ENCODE measurements around the gene HSPA9. TPM values are rescaled to one million over a fixed set of nuclear protein-coding genes. Genes with fewer than 3 reads are reported as not detected.

The HSPA9 gene
- total and polyA plus RNA-seq, 9 of the 15 experiments (the other 6 are each of a cell fraction or from before 2014, with no cell fraction given), result 195 to 583 (median 514) TPM

DNA sequence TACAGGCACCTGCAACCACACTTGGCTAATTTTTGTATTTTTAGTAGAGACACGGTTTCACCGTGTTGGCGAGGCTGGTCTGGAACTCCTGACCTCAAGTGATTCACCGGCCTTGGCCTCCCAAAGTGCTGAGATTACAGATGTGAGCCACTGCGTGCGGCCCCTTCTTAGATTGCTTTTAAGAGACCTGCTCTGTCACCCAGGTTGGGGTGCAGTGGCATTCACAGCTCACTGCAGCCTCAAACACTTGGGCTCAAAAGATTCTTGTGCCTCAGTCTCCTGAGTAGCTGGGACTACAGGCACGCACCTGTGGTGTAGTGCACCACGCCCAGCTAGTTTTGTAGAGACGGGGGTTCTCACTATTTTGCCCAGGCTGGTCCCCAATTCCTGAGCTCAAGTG lies 11.0 kb downstream of the HSPA9 start (continued):
- TF ChIP-seq MBD1 (CRISPR knock-in tag; IDR thresholded peaks at IDR 0.05) (no peak), CBX5 (IDR thresholded peaks at IDR 0.05; ENCODE audit: borderline replicate concordance, low read depth) (no peak), NFE2L1 (tag; IDR thresholded peaks at IDR 0.05; ENCODE audit: borderline replicate concordance, low read depth) (no peak), ARID1B (IDR thresholded peaks at IDR 0.05) (no peak), XRCC3 (IDR thresholded peaks at IDR 0.05) (no peak), FOXP1 (CRISPR knock-in tag; IDR thresholded peaks at IDR 0.05) (no peak), POLR2A (conservative IDR thresholded peaks at IDR 0.05) (peak; percentile 43; the same call in 1 of the 2 replicates), ZNF347 (CRISPR knock-in tag; IDR thresholded peaks at IDR 0.05; ENCODE audit: low read depth) (no peak), EP400 (IDR thresholded peaks at IDR 0.05) (no peak), RBFOX2 (IDR thresholded peaks at IDR 0.05; ENCODE audit: low read depth, low read length) (peak; percentile 59), ZBTB5 (IDR thresholded peaks at IDR 0.05) (no peak), CBFB (CRISPR knock-in tag; IDR thresholded peaks at IDR 0.05) (no peak), ETS2 (tag; IDR thresholded peaks at IDR 0.05; ENCODE audit: borderline replicate concordance, poor library complexity, severe bottlenecking) (no peak), ZSCAN29 (IDR thresholded peaks at IDR 0.05) (no peak), TBL1XR1 (IDR thresholded peaks at IDR 0.05; ENCODE audit: low read length in 2 of 2) (no peak), SIN3A (IDR thresholded peaks at IDR 0.05; ENCODE audit: borderline replicate concordance in 2 of 2, control insufficient read depth in 1 of 2, low read depth in 2 of 2, low read length in 2 of 2) (no peak), ZNF436 (CRISPR knock-in tag; IDR thresholded peaks at IDR 0.05) (no peak)

All from K562 (cell line).